Measurements from ENCODE around the gene BCL2A1. TPM values are rescaled to one million over a fixed set of nuclear protein-coding genes. Genes with fewer than 3 reads are reported as not detected.
"Not testable (repeated sequence)": the region's sequence is repeated elsewhere in the genome, so short reads cannot be mapped to it uniquely, and the experiment has no call there.

Gene BCL2A1
- total RNA-seq, 1 experiment from 2014 or later, result not detected

- DNase-seq (ENCODE audit: low spot score), result no peak
Observed at GRCh38 chr15:79989682-79990081, 18.7 kb upstream of the BCL2A1 start.

- no peak for DNase-seq (ENCODE audit: low spot score)
Observed at GRCh38 chr15:79989183-79989582, 18.2 kb upstream of the BCL2A1 start.

GRCh38 chr15:79988448-79989117, 17.6 kb upstream of the BCL2A1 start:
- no peak for DNase-seq (ENCODE audit: low spot score)

GRCh38 chr15:79987969-79988368, 17.0 kb upstream of the BCL2A1 start:
- no peak for DNase-seq (ENCODE audit: low spot score)

- no peak for DNase-seq (ENCODE audit: low spot score)
Observed at GRCh38 chr15:79987569-79987955, 16.6 kb upstream of the BCL2A1 start.

- DNase-seq (ENCODE audit: low spot score), result no peak
Observed at GRCh38 chr15:79981831-79982455, 10.9 kb upstream of the BCL2A1 start.

GRCh38 chr15:79978655-79979514, 7.9 kb upstream of the BCL2A1 start:
- DNase-seq (ENCODE audit: low spot score), result no peak

GRCh38 chr15:79978260-79978654, 7.3 kb upstream of the BCL2A1 start:
- DNase-seq (ENCODE audit: low spot score), result no peak

GRCh38 chr15:79977431-79978054, 6.5 kb upstream of the BCL2A1 start:
- DNase-seq (ENCODE audit: low spot score), result no peak

- no peak for DNase-seq (ENCODE audit: low spot score)
Observed at GRCh38 chr15:79973456-79974195, 2.6 kb upstream of the BCL2A1 start.

- DNase-seq (ENCODE audit: low spot score), result no peak
Observed at GRCh38 chr15:79972863-79973262, 1.9 kb upstream of the BCL2A1 start.

- no peak for DNase-seq (ENCODE audit: low spot score)
Observed at GRCh38 chr15:79970181-79970580, 815 bp downstream of the BCL2A1 start.

- DNase-seq (ENCODE audit: low spot score), result no peak
Observed at GRCh38 chr15:79969146-79969545, 1.9 kb downstream of the BCL2A1 start.

- no peak for DNase-seq (ENCODE audit: low spot score)
Observed at GRCh38 chr15:79967298-79968182, 3.5 kb downstream of the BCL2A1 start.

GRCh38 chr15:79966634-79967297, 4.2 kb downstream of the BCL2A1 start:
- no peak for DNase-seq (ENCODE audit: low spot score)

GRCh38 chr15:79965846-79966630, 5.0 kb downstream of the BCL2A1 start:
- DNase-seq (ENCODE audit: low spot score), result no peak

- DNase-seq (ENCODE audit: low spot score), result no peak
Observed at GRCh38 chr15:79964232-79964805, 6.7 kb downstream of the BCL2A1 start.

GRCh38 chr15:79962921-79963320, 8.1 kb downstream of the BCL2A1 start:
- not testable (repeated sequence) for DNase-seq (ENCODE audit: low spot score)

- DNase-seq (ENCODE audit: low spot score), result no peak
Observed at GRCh38 chr15:79962178-79962577, 8.8 kb downstream of the BCL2A1 start.
